SK-N-SH (cell line): Measurements from ENCODE around the gene TGFBR3. TPM values are rescaled to one million over a fixed set of nuclear protein-coding genes. Genes with fewer than 3 reads are reported as not detected.

Experiments
- CTCF ChIA-PET: fragments of 300-600, 350-600 bp; formaldehyde crosslinking; extraction: SDS; loops from one replicate; lab custom pipeline; 2021; lab: Yijun Ruan, JAX
- POLR2A ChIA-PET: fragments of 350-600 bp; sonication (Branson Sonifier 250); formaldehyde crosslinking; extraction: SDS; loops from one replicate; lab custom pipeline; 2020; ENCODE audit warnings: antibody characterized with exemption, inconsistent platforms; lab: Yijun Ruan, JAX
- DNase-seq: peaks from one replicate; pipeline ENCODE4 v3.0.0; 2012
- H2AFZ ChIP-seq: fragments of 200-600 bp; sonication (generic); 2 replicates; pipeline ENCODE4 v1.8.1; 2016; ENCODE audit warnings: antibody characterized with exemption, mild to moderate bottlenecking, low read depth
- H3F3A ChIP-seq: fragments of 200-600 bp; sonication (generic); replicated peaks from 2 replicates; pipeline ENCODE3; 2016; ENCODE audit warnings: antibody characterized with exemption, mild to moderate bottlenecking; ENCODE audit not compliant: insufficient read depth
- H3K27ac ChIP-seq, 2 experiments: fragments of 200-500 bp in 1 of 2; fragments of 200-600 bp in 1 of 2; sonication (Bioruptor generic) in 1 of 2; sonication (generic), shearing (Covaris generic) in 1 of 2; 2 replicates each; pipeline versions ENCODE4 v1.5.1 to v1.6.1; 2014 to 2016; ENCODE audit warnings: low read depth in 2 of 2, inconsistent platforms in 1 of 2, low read length in 1 of 2, mild to moderate bottlenecking in 1 of 2, mixed read lengths in 1 of 2
- H3K27me3 ChIP-seq: fragments of 200-600 bp; sonication (generic), shearing (Covaris generic); 2 replicates; pipeline ENCODE4 v1.6.1; 2016; ENCODE audit warnings: mixed run types; ENCODE audit not compliant: insufficient read depth
- H3K36me3 ChIP-seq, 2 experiments: fragments of 200-500 bp in 1 of 2; fragments of 200-600 bp in 1 of 2; sonication (Bioruptor generic) in 1 of 2; sonication (generic) in 1 of 2; replicated peaks in 1 of 2; 2 replicates each; pipeline versions ENCODE3 to v1.5.1; 2014 to 2016; ENCODE audit warnings: low read length in 1 of 2, mild to moderate bottlenecking in 1 of 2; ENCODE audit not compliant: insufficient read depth in 2 of 2, control insufficient read depth in 1 of 2
- H3K4me1 ChIP-seq, 2 experiments: fragments of 200-500 bp in 1 of 2; fragments of 200-600 bp in 1 of 2; sonication (Bioruptor generic) in 1 of 2; sonication (generic), shearing (Covaris generic) in 1 of 2; 2 replicates each; pipeline versions ENCODE4 v1.5.1 to v1.6.1; 2014 to 2016; ENCODE audit warnings: low read depth in 1 of 2, low read length in 1 of 2, mixed run types in 1 of 2; ENCODE audit not compliant: insufficient read depth in 2 of 2, control insufficient read depth in 1 of 2
- H3K4me2 ChIP-seq: fragments of 200-600 bp; sonication (generic), shearing (Covaris generic); 2 replicates; pipeline ENCODE4 v1.6.1; 2017; ENCODE audit warnings: mixed run types
- H3K4me3 ChIP-seq, 2 experiments: fragments of 200-500 bp in 1 of 2; fragments of 200-600 bp in 1 of 2; sonication (Bioruptor generic) in 1 of 2; sonication (generic), shearing (Covaris generic) in 1 of 2; 2 replicates each; pipeline versions ENCODE4 v1.5.1 to v1.8.1; 2014 to 2016; ENCODE audit warnings: low read depth in 2 of 2, inconsistent platforms in 1 of 2, low read length in 1 of 2, mild to moderate bottlenecking in 1 of 2, mixed read lengths in 1 of 2, moderate library complexity in 1 of 2
- H3K79me2 ChIP-seq: fragments of 200-600 bp; sonication (generic); 2 replicates; pipeline ENCODE4 v1.8.1; 2017; ENCODE audit warnings: mild to moderate bottlenecking; ENCODE audit not compliant: insufficient read depth
- H3K9ac ChIP-seq: fragments of 200-600 bp; sonication (generic); 2 replicates; pipeline ENCODE4 v1.6.1; 2017; ENCODE audit warnings: mixed run types
- H3K9me2 ChIP-seq: fragments of 200-600 bp; sonication (generic); 2 replicates; pipeline ENCODE4 v1.6.1; 2017; ENCODE audit warnings: mixed run types
- H3K9me3 ChIP-seq: fragments of 200-600 bp; sonication (generic); 2 replicates; pipeline ENCODE4 v1.6.1; 2017; ENCODE audit warnings: mixed run types, mild to moderate bottlenecking, moderate library complexity
- H4K20me1 ChIP-seq: fragments of 200-600 bp; sonication (generic); 2 replicates; pipeline ENCODE4 v1.6.1; 2017; ENCODE audit warnings: mild to moderate bottlenecking, mixed run types; ENCODE audit not compliant: insufficient read depth
- EP300 ChIP-seq, 2 experiments: IDR thresholded peaks; 2 replicates each; pipeline versions ENCODE4 v1.4.0 to v1.6.1; 2012; ENCODE audit warnings: borderline replicate concordance in 1 of 2, low read depth in 1 of 2, low read length in 1 of 2
- GATA2 ChIP-seq: sonication (generic); formaldehyde crosslinking; IDR thresholded peaks from 2 replicates; pipeline ENCODE4 v1.5.0; 2020; ENCODE audit warnings: mild to moderate bottlenecking, missing genetic modification reagents
- JUND ChIP-seq: IDR thresholded peaks from 2 replicates; pipeline ENCODE4 v1.4.0; 2012
- NFIC ChIP-seq: IDR thresholded peaks from 2 replicates; pipeline ENCODE4 v1.4.0; 2012; ENCODE audit warnings: borderline replicate concordance
- NRF1 ChIP-seq: IDR thresholded peaks from 2 replicates; pipeline ENCODE4 v1.6.1; 2012; ENCODE audit warnings: low read depth, mild to moderate bottlenecking, low read length
- SIN3A ChIP-seq: IDR thresholded peaks from 2 replicates; pipeline ENCODE4 v1.6.1; 2012; ENCODE audit warnings: low read depth, mild to moderate bottlenecking, low read length, moderate library complexity, borderline replicate concordance
- SMC3 ChIP-seq: IDR thresholded peaks from 2 replicates; pipeline ENCODE4 v1.6.1; 2012; ENCODE audit warnings: low read depth, low read length, improper control_type of control experiment
- USF2 ChIP-seq: fragments of 150-350 bp; IDR thresholded peaks from 2 replicates; pipeline ENCODE4 v1.6.1; 2017; ENCODE audit warnings: antibody characterized with exemption, low read length, low read depth, borderline replicate concordance
- WGBS: methylation state at CpG from one replicate; pipeline ENCODE4 v1.1.6; 2017; ENCODE audit warnings: low lambda C conversion rate; 5-methylcytosine and 5-hydroxymethylcytosine counted together
- polyA plus RNA-seq, 3 experiments: library from polyadenylated mRNA; depleted of rRNA; stranded (reverse); fragments of >200 nt; gene quantifications; 2 replicates each; pipeline ENCODE4 v1.2.3, GENCODE V29; 2012
- TF ChIP-seq, protein P1 (sequence below): fragments of 150-350 bp; IDR thresholded peaks from 2 replicates; pipeline ENCODE4 v1.6.1; 2016; ENCODE audit warnings: mild to moderate bottlenecking, low read depth, low read length

Gene TGFBR3
- polyA plus RNA-seq, 1 of the 3 experiments (the other 2 are of a cell fraction): 0.07 TPM

GRCh38 chr1:91795591-91796389 is 90.2 kb downstream of the TGFBR3 start:
- H3K9me2 ChIP-seq: no peaks in the 10 kb centered on the region
- no peak overlapping the region for H3K27ac ChIP-seq
- 28% methylated on average over 7 of the region's 7 CpGs for WGBS
- DNase-seq: no peak
- CTCF ChIA-PET: interaction anchor here (1.5 kb wide), 1 partner anchor 11 kb away, joined by 3 read pairs; no protein-coding TSS in a partner anchor
- POLR2A ChIA-PET: no interaction called here
- H2AFZ ChIP-seq: no peak overlapping the region
- H3K27me3 ChIP-seq: peaks cover 66% of the 10 kb centered on the region; the same call in 1 of the 2 replicates
- H3K9ac ChIP-seq: no peak overlapping the region
- no peak overlapping the region for H3K4me3 ChIP-seq
- H3K36me3 ChIP-seq: no peaks in the 10 kb centered on the region
- H3K4me1 ChIP-seq: peaks cover 0 to 2% of the 10 kb centered on the region in 2 experiments; a peak in 1 of 4 replicates
- H3F3A ChIP-seq: no peaks in the 10 kb centered on the region
- H3K79me2 ChIP-seq: no peaks in the 10 kb centered on the region
- TF ChIP-seq NRF1 (no peak), SMC3 (no peak)
- TF ChIP-seq, protein P1, sequence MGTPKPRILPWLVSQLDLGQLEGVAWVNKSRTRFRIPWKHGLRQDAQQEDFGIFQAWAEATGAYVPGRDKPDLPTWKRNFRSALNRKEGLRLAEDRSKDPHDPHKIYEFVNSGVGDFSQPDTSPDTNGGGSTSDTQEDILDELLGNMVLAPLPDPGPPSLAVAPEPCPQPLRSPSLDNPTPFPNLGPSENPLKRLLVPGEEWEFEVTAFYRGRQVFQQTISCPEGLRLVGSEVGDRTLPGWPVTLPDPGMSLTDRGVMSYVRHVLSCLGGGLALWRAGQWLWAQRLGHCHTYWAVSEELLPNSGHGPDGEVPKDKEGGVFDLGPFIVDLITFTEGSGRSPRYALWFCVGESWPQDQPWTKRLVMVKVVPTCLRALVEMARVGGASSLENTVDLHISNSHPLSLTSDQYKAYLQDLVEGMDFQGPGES: no peak
- H4K20me1 ChIP-seq: no peaks in the 10 kb centered on the region
- no peak overlapping the region; the same call in 1 of the 2 replicates for H3K4me2 ChIP-seq
- H3K9me3 ChIP-seq: no peaks in the 10 kb centered on the region

DNA sequence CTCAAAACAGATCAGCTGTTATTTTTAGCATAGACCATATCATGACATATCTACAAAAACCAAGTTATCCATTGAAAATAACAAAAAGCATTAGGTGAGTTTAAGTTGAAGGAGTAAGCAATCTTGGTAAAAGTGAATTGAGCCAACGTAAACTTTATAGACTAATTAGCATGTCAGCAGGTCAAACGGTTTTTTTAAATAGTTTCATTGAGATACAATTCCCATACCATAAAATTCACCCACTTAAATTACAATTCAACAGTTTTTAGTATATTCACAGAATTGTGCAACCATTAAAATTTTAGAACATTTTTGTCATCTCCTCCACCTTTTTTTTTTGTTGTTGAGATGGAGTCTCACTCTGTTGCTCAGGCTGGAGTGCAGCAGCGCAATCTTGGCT is 92.1 kb downstream of the TGFBR3 start:
- no peaks in the 10 kb centered on the region for H3K9me2 ChIP-seq
- peaks cover 0 to 3% of the 10 kb centered on the region in 2 experiments; a peak in 1 of 4 replicates for H3K4me1 ChIP-seq
- H3K4me2 ChIP-seq: no peak overlapping the region
- H4K20me1 ChIP-seq: no peaks in the 10 kb centered on the region
- H3K9ac ChIP-seq: no peak overlapping the region
- no peaks in the 10 kb centered on the region for H3K79me2 ChIP-seq
- no peak overlapping the region for H3K4me3 ChIP-seq
- DNase-seq: no peak
- peaks cover 76% of the 10 kb centered on the region for H3K27me3 ChIP-seq
- no peak overlapping the region for H3K27ac ChIP-seq
- H3F3A ChIP-seq: no peaks in the 10 kb centered on the region
- ChIA-PET CTCF (no interaction called here), POLR2A (no interaction called here)
- no peaks in the 10 kb centered on the region for H3K36me3 ChIP-seq
- TF ChIP-seq SIN3A (no peak), EP300 (IDR thresholded peaks at IDR 0.05; ENCODE audit: borderline replicate concordance in 1 of 2, low read depth in 1 of 2, low read length in 1 of 2) (no peak), USF2 (no peak), GATA2 (CRISPR knock-in tag) (no peak), NFIC (no peak), JUND (no peak)
- 18% methylated on average over 3 of the region's 3 CpGs for WGBS
- H3K9me3 ChIP-seq: no peaks in the 10 kb centered on the region
- no peak overlapping the region for H2AFZ ChIP-seq
